ENCODE results near the gene LRRC4B.
A peak's percentile ranks its signal among the peaks of the same experiment; 100 is the strongest.

The LRRC4B gene

GRCh38 chr19:50488389-50489194, 79.6 kb downstream of the LRRC4B start:
- Histone ChIP-seq H3K27ac (ENCODE audit: poor library complexity, severe bottlenecking) (no peak overlapping the region), H3K9me3 (ENCODE audit: severe bottlenecking) (no peaks in the 10 kb centered on the region), H3K4me1 (ENCODE audit: insufficient read depth, poor library complexity, severe bottlenecking) (no peaks in the 10 kb centered on the region), H3K27me3 (ENCODE audit: insufficient read depth, poor library complexity, severe bottlenecking) (peaks cover 21% of the 10 kb centered on the region), H3K36me3 (ENCODE audit: low read depth) (no peaks in the 10 kb centered on the region), H3K4me3 (ENCODE audit: severe bottlenecking) (no peak overlapping the region)
- DNase-seq (ENCODE audit: low spot score) (no peak), ATAC-seq (ENCODE audit: low read depth) (no peak)
- TF ChIP-seq CTCF (IDR thresholded peaks at IDR 0.05; ENCODE audit: poor library complexity, severe bottlenecking), result no peak

- Histone ChIP-seq H3K4me3 (ENCODE audit: severe bottlenecking) (no peak overlapping the region), H3K4me1 (ENCODE audit: insufficient read depth, poor library complexity, severe bottlenecking) (no peaks in the 10 kb centered on the region), H3K27me3 (ENCODE audit: insufficient read depth, poor library complexity, severe bottlenecking) (peaks cover 19% of the 10 kb centered on the region), H3K27ac (ENCODE audit: poor library complexity, severe bottlenecking) (no peak overlapping the region), H3K9me3 (ENCODE audit: severe bottlenecking) (no peaks in the 10 kb centered on the region), H3K36me3 (ENCODE audit: low read depth) (no peaks in the 10 kb centered on the region)
- no peak for ATAC-seq (ENCODE audit: low read depth)
- peak; percentile 39 for TF ChIP-seq CTCF (IDR thresholded peaks at IDR 0.05; ENCODE audit: poor library complexity, severe bottlenecking)
- no peak for DNase-seq (ENCODE audit: low spot score)
These were observed 81.3 kb downstream of the LRRC4B start for GRCh38 chr19:50486823-50487515.

- Histone ChIP-seq H3K4me3 (ENCODE audit: severe bottlenecking) (no peak overlapping the region), H3K27ac (ENCODE audit: poor library complexity, severe bottlenecking) (no peak overlapping the region), H3K4me1 (ENCODE audit: insufficient read depth, poor library complexity, severe bottlenecking) (no peaks in the 10 kb centered on the region), H3K36me3 (ENCODE audit: low read depth) (no peaks in the 10 kb centered on the region), H3K27me3 (ENCODE audit: insufficient read depth, poor library complexity, severe bottlenecking) (peaks cover 14% of the 10 kb centered on the region), H3K9me3 (ENCODE audit: severe bottlenecking) (no peaks in the 10 kb centered on the region)
- no peak for ATAC-seq (ENCODE audit: low read depth)
- no peak for TF ChIP-seq CTCF (IDR thresholded peaks at IDR 0.05; ENCODE audit: poor library complexity, severe bottlenecking)
- DNase-seq (ENCODE audit: low spot score), result no peak
These were observed 82.8 kb downstream of the LRRC4B start for GRCh38 chr19:50485284-50485955.

- Histone ChIP-seq H3K27me3 (ENCODE audit: insufficient read depth, poor library complexity, severe bottlenecking) (peaks cover 5% of the 10 kb centered on the region), H3K9me3 (ENCODE audit: severe bottlenecking) (no peaks in the 10 kb centered on the region), H3K4me1 (ENCODE audit: insufficient read depth, poor library complexity, severe bottlenecking) (no peaks in the 10 kb centered on the region), H3K36me3 (ENCODE audit: low read depth) (peaks cover 14% of the 10 kb centered on the region), H3K27ac (ENCODE audit: poor library complexity, severe bottlenecking) (no peak overlapping the region), H3K4me3 (ENCODE audit: severe bottlenecking) (no peak overlapping the region)
- no peak for TF ChIP-seq CTCF (IDR thresholded peaks at IDR 0.05; ENCODE audit: poor library complexity, severe bottlenecking)
- ATAC-seq (ENCODE audit: low read depth), result no peak
- no peak for DNase-seq (ENCODE audit: low spot score)
These were observed 85.3 kb downstream of the LRRC4B start for GRCh38 chr19:50482916-50483315.

Measured in RWPE2 (cell line).